H1 (cell line): ENCODE results near the gene CANX. TPM values are rescaled to one million over a fixed set of nuclear protein-coding genes. Genes with fewer than 3 reads are reported as not detected.
A peak's percentile ranks its signal among the peaks of the same experiment; 100 is the strongest.

ENCODE experiments used
- CTCF ChIA-PET: fragments of 300-600 bp; sonication (Branson Sonifier 250); formaldehyde crosslinking; loops from one replicate; lab custom pipeline; 2021; ENCODE audit not compliant: partially characterized antibody; lab: Charles Lee
- POLR2A ChIA-PET: fragments of 300-600 bp; sonication (Branson Sonifier 250); formaldehyde crosslinking; loops from one replicate; lab custom pipeline; 2021; ENCODE audit warnings: inconsistent platforms; ENCODE audit not compliant: partially characterized antibody; lab: Charles Lee
- DNase-seq, 2 experiments: peaks; one replicate each; pipeline versions ENCODE4 v3.0.0 to v3.0.0-alpha.2; 2010 to 2022; ENCODE audit warnings: low spot score in 2 of 2, low read depth in 1 of 2, mixed read lengths in 1 of 2
- FAIRE-seq: peaks from 2 replicates; lab custom pipeline; 2011; peaks lifted over from hg19 to GRCh38; lab: Jason Lieb, UNC
- H2AFZ ChIP-seq: 2 replicates; pipeline ENCODE4 v1.8.1; 2012; ENCODE audit warnings: low read length, inconsistent platforms
- H2AK5ac ChIP-seq: 2 replicates; pipeline ENCODE4 v1.6.1; 2013; ENCODE audit warnings: low read depth, low read length
- H2BK120ac ChIP-seq: replicated peaks from 2 replicates; pipeline ENCODE3; 2013; ENCODE audit warnings: low read depth, low read length, inconsistent platforms
- H2BK12ac ChIP-seq: 2 replicates; pipeline ENCODE4 v1.6.1; 2013; ENCODE audit warnings: low read depth, low read length
- H2BK15ac ChIP-seq: 2 replicates; pipeline ENCODE4 v1.6.1; 2013; ENCODE audit warnings: low read length
- H2BK20ac ChIP-seq: 2 replicates; pipeline ENCODE4 v1.6.1; 2013; ENCODE audit warnings: low read length
- H2BK5ac ChIP-seq: 2 replicates; pipeline ENCODE4 v1.6.1; 2013; ENCODE audit warnings: low read depth, low read length
- H3K14ac ChIP-seq: 2 replicates; pipeline ENCODE4 v1.6.1; 2013; ENCODE audit warnings: inconsistent platforms; ENCODE audit not compliant: insufficient read length
- H3K18ac ChIP-seq: 2 replicates; pipeline ENCODE4 v1.6.1; 2013; ENCODE audit warnings: low read length; ENCODE audit errors: extremely low read depth
- H3K23ac ChIP-seq: 2 replicates; pipeline ENCODE4 v1.6.1; 2013; ENCODE audit warnings: inconsistent platforms; ENCODE audit not compliant: insufficient read length
- H3K23me2 ChIP-seq: 2 replicates; pipeline ENCODE4 v1.6.1; 2013; ENCODE audit warnings: low read depth, low read length
- H3K27ac ChIP-seq: 2 replicates; pipeline ENCODE4 v1.6.1; 2011; ENCODE audit warnings: low read depth, low read length, inconsistent platforms
- H3K27me3 ChIP-seq, 4 experiments: replicated peaks in 1 of 4; 1 replicate in 1 of 4; 2 replicates in 3 of 4; pipeline versions ENCODE4 v1.6.1 to v1.8.1; 2011 to 2013; ENCODE audit warnings: low read length in 3 of 4, mild to moderate bottlenecking in 3 of 4, inconsistent platforms in 2 of 4, mixed read lengths in 2 of 4, moderate library complexity in 1 of 4; ENCODE audit not compliant: control insufficient read depth in 3 of 4, insufficient read depth in 3 of 4; ENCODE audit errors: extremely low read depth in 1 of 4
- H3K36me3 ChIP-seq, 4 experiments: 2 replicates each; pipeline versions ENCODE4 v1.6.1 to v1.8.1; 2011 to 2013; ENCODE audit warnings: mild to moderate bottlenecking in 4 of 4, low read length in 3 of 4, moderate library complexity in 2 of 4, control low read depth in 1 of 4, inconsistent platforms in 1 of 4; ENCODE audit not compliant: insufficient read depth in 4 of 4, control insufficient read depth in 2 of 4
- H3K4ac ChIP-seq: replicated peaks from 2 replicates; pipeline ENCODE3; 2013; ENCODE audit warnings: low read length, low read depth, mixed read lengths, inconsistent platforms; ENCODE audit not compliant: insufficient read length
- H3K4me1 ChIP-seq, 4 experiments: replicated peaks in 1 of 4; 1 replicate in 1 of 4; 2 replicates in 3 of 4; pipeline versions ENCODE4 v1.6.1 to v1.8.1; 2011 to 2013; ENCODE audit warnings: low read length in 3 of 4, inconsistent platforms in 2 of 4, mixed read lengths in 1 of 4; ENCODE audit not compliant: insufficient read depth in 4 of 4, control insufficient read depth in 3 of 4
- H3K4me2 ChIP-seq, 2 experiments: 2 replicates each; pipeline versions ENCODE4 v1.6.1 to v1.8.1; 2011 to 2013; ENCODE audit warnings: low read depth in 2 of 2, low read length in 2 of 2, control low read depth in 1 of 2, inconsistent platforms in 1 of 2, mild to moderate bottlenecking in 1 of 2; ENCODE audit not compliant: insufficient read depth in 1 of 2
- H3K4me3 ChIP-seq, 4 experiments: fragments of 200-600, 300-600 bp in 1 of 4; sonication (generic), shearing (Covaris generic), sonication (Bioruptor Twin) in 1 of 4; 2 replicates each; pipeline versions ENCODE4 v1.5.1 to v1.8.1; 2011 to 2016; ENCODE audit warnings: low read length in 4 of 4, low read depth in 3 of 4, control low read depth in 2 of 4, inconsistent platforms in 2 of 4, mild to moderate bottlenecking in 2 of 4, mixed read lengths in 1 of 4, moderate library complexity in 1 of 4; ENCODE audit not compliant: insufficient read depth in 2 of 4; ENCODE audit errors: extremely low read depth in 1 of 4
- H3K56ac ChIP-seq: replicated peaks from 2 replicates; pipeline ENCODE3; 2013; ENCODE audit warnings: low read depth, mild to moderate bottlenecking, mixed read lengths, low read length, inconsistent platforms; ENCODE audit not compliant: insufficient read length
- H3K79me1 ChIP-seq: 2 replicates; pipeline ENCODE4 v1.6.1; 2013; ENCODE audit warnings: low read depth, low read length, control low read depth
- H3K79me2 ChIP-seq, 2 experiments: 2 replicates each; pipeline versions ENCODE4 v1.6.1 to v1.8.1; 2012 to 2013; ENCODE audit warnings: low read length in 2 of 2, mild to moderate bottlenecking in 2 of 2, inconsistent platforms in 1 of 2; ENCODE audit not compliant: insufficient read depth in 2 of 2, control insufficient read depth in 1 of 2
- H3K9ac ChIP-seq, 4 experiments: replicated peaks in 1 of 4; 1 replicate in 1 of 4; 2 replicates in 3 of 4; pipeline versions ENCODE4 v1.6.1 to v1.8.1; 2011 to 2013; ENCODE audit warnings: low read depth in 3 of 4, low read length in 3 of 4, control low read depth in 2 of 4, mild to moderate bottlenecking in 2 of 4, moderate library complexity in 2 of 4, inconsistent platforms in 1 of 4; ENCODE audit errors: extremely low read depth in 1 of 4
- H3K9me3 ChIP-seq, 2 experiments: 2 replicates each; pipeline versions ENCODE4 v1.6.1 to v1.8.1; 2012 to 2013; ENCODE audit warnings: mild to moderate bottlenecking in 2 of 2, moderate library complexity in 2 of 2, control low read depth in 1 of 2, inconsistent platforms in 1 of 2, low read depth in 1 of 2, low read length in 1 of 2, mixed read lengths in 1 of 2; ENCODE audit not compliant: insufficient read depth in 2 of 2
- H4K20me1 ChIP-seq, 2 experiments: replicated peaks in 1 of 2; 2 replicates each; pipeline versions ENCODE3 to v1.8.1; 2011 to 2013; ENCODE audit warnings: inconsistent platforms in 2 of 2, low read length in 2 of 2, mild to moderate bottlenecking in 1 of 2; ENCODE audit not compliant: insufficient read depth in 2 of 2, control insufficient read depth in 1 of 2
- H4K5ac ChIP-seq: 2 replicates; pipeline ENCODE4 v1.6.1; 2013; ENCODE audit warnings: low read length, low read depth, mixed read lengths, inconsistent platforms; ENCODE audit not compliant: insufficient read length
- H4K8ac ChIP-seq: 2 replicates; pipeline ENCODE4 v1.8.0; 2013; ENCODE audit warnings: mild to moderate bottlenecking, moderate library complexity, low read length, inconsistent platforms; ENCODE audit not compliant: insufficient read depth; ENCODE audit errors: extremely low read depth
- H4K91ac ChIP-seq: replicated peaks from 2 replicates; pipeline ENCODE3; 2013; ENCODE audit warnings: low read length, mixed read lengths, inconsistent platforms; ENCODE audit not compliant: insufficient read length
- BRCA1 ChIP-seq: IDR thresholded peaks from 2 replicates; pipeline ENCODE4 v1.6.1; 2012; ENCODE audit warnings: low read depth, low read length, improper control_type of control experiment
- CTCF ChIP-seq, 3 experiments: IDR thresholded peaks; 1 replicate in 2 of 3; 2 replicates in 1 of 3; pipeline versions ENCODE4 v1.5.1 to v1.6.1; 2011; ENCODE audit warnings: low read length in 3 of 3, mild to moderate bottlenecking in 3 of 3, inconsistent platforms in 2 of 3, low read depth in 1 of 3, moderate library complexity in 1 of 3; ENCODE audit not compliant: insufficient read depth in 1 of 3; ENCODE audit errors: control extremely low read depth in 1 of 3
- EGR1 ChIP-seq: IDR thresholded peaks from 2 replicates; pipeline ENCODE4 v1.6.1; 2011; ENCODE audit warnings: low read depth, low read length, borderline replicate concordance
- GABPA ChIP-seq: IDR thresholded peaks from 2 replicates; pipeline ENCODE4 v1.6.1; 2011; ENCODE audit warnings: mild to moderate bottlenecking, low read length, moderate library complexity, borderline replicate concordance; ENCODE audit not compliant: insufficient read depth
- PHF8 ChIP-seq: fragments of 200-600 bp; sonication (generic); conservative IDR thresholded peaks from 2 replicates; pipeline ENCODE4 v1.7.1; 2012; ENCODE audit warnings: low read depth, mild to moderate bottlenecking, inconsistent platforms, low read length, moderate library complexity
- RBBP5 ChIP-seq: IDR thresholded peaks from 2 replicates; pipeline ENCODE4 v1.7.1; 2012; ENCODE audit warnings: low read depth, mild to moderate bottlenecking, inconsistent platforms, low read length, moderate library complexity, borderline replicate concordance
- WGBS, 2 experiments: shearing (Covaris generic) in 1 of 2; methylation state at CpG; one replicate each; pipeline versions ENCODE4 v1.1.6 to v1.1.7; 2013 to 2015; ENCODE audit warnings: low lambda C conversion rate in 2 of 2, mixed read lengths in 2 of 2, inconsistent platforms in 1 of 2, low coverage in 1 of 2, missing lambda C conversion rate in 1 of 2; ENCODE audit not compliant: insufficient replicate concordance in 2 of 2, insufficient coverage in 1 of 2, insufficient read length in 1 of 2; ENCODE audit errors: extremely low coverage in 1 of 2, missing lambda C conversion rate in 1 of 2; 5-methylcytosine and 5-hydroxymethylcytosine counted together
- long read RNA-seq, 2 experiments: library from RNA in 1 of 2; library from capped mRNA in 1 of 2; stranded (forward); transcript quantifications; one replicate each; pipeline ENCODE4 v2.0.0, GENCODE V29; 2021; ENCODE audit warnings: inconsistent platforms in 1 of 2
- polyA minus RNA-seq, 3 experiments: library from RNA; depleted of rRNA, polyadenylated mRNA; stranded (reverse); fragments of >200 nt; gene quantifications; 1 replicate in 2 of 3; 2 replicates in 1 of 3; pipeline ENCODE4 v1.2.3, GENCODE V29; 2011
- polyA plus RNA-seq, 7 experiments: library from polyadenylated mRNA; depleted of rRNA in 3 of 7; stranded (reverse) in 5 of 7; unstranded in 2 of 7; fragments of >200 nt in 5 of 7; fragments of 200-250 nt in 2 of 7; gene quantifications; 1 replicate in 5 of 7; 2 replicates in 1 of 7; 4 replicates in 1 of 7; pipeline versions ENCODE4 v1.2.1 to v1.2.3, GENCODE V29; 2011 to 2013; ENCODE audit warnings: missing spikeins in 2 of 7, mixed read lengths in 2 of 7
- total RNA-seq: library from RNA; stranded (reverse); fragmentation: NEBNext Ultra II Directional; extraction: Animal tissue kit (Norgen Biotek cat#: 25700); gene quantifications from 2 replicates; pipeline ENCODE4 v1.2.1, GENCODE V29; 2021

CANX gene
- total RNA-seq (659 and 691 TPM in 2 replicates), polyA plus RNA-seq (2011; rRNA removed) (128 and 136 TPM in 2 replicates), polyA minus RNA-seq (2011; rRNA and poly(A)+ RNA removed) (1,075 and 1,150 TPM in 2 replicates)
- 198 TPM for polyA plus RNA-seq (2011; cell fraction: cytosol; rRNA removed)
- polyA plus RNA-seq (2011; cell fraction: nucleus; rRNA removed), result 235 TPM
- 585 to 1,069 TPM (median 670 TPM) in 4 replicates for polyA plus RNA-seq (2012, experiment 1 of 2)
- polyA plus RNA-seq (2012, experiment 2 of 2), result 26.5 TPM
- polyA plus RNA-seq (2013, experiment 1 of 2), result 645 TPM
- polyA plus RNA-seq (2013, experiment 2 of 2), result 713 TPM
- 511 TPM for polyA minus RNA-seq (2011; cell fraction: cytosol; rRNA and poly(A)+ RNA removed)
- 490 TPM for polyA minus RNA-seq (2011; cell fraction: nucleus; rRNA and poly(A)+ RNA removed)
- long read RNA-seq, experiment 1, full-length matches to known transcripts, result 5 of 336 reads
- long read RNA-seq, experiment 1, partial matches to known transcripts, result 321 of 336 reads
- long read RNA-seq, experiment 1, other reads (novel, unspliced or antisense), result 10 of 336 reads
- long read RNA-seq, experiment 2, full-length matches to known transcripts, result 118 of 360 reads
- long read RNA-seq, experiment 2, partial matches to known transcripts, result 232 of 360 reads
- long read RNA-seq, experiment 2, other reads (novel, unspliced or antisense), result 10 of 360 reads

DNA sequence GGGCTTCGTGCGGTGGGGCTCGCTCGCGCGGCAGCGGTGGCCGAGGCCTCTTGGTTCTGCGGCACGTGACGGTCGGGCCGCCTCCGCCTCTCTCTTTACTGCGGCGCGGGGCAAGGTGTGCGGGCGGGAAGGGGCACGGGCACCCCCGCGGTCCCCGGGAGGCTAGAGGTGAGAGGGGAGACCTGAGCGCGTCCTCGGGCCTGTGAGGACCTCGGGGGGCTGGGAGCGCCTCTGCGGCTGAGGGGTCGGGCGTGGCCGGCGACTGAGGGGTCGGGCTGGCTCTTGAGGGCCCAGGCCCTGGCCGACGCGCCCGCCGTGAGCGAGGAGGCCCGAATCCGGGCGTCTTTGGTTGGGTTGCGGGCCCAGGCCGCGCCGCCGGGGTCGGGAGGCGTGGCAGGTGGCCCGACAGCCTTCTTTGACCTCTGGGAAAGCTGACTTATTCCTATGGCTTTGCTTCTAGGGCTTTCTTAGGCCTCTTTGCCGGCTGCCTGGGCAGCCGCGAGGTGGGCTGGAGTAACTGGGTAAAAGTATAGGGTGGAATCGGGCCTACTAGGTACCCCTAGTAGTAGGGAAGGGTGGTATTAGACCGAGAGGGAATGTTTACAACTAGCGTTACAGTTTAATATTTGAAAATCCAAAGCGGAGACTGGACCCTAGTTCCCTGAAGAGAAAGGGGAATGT lies at the start of gene CANX:
CANX (plus strand) TSS at position 33 of the 681 bp plus-strand sequence. CDS start 6,715 bp downstream, outside the sequence.
- Histone ChIP-seq H3K4me1 (peaks cover 0 to 9% (median 2%) of the 10 kb centered on the region in 4 experiments; a peak in 3 of 7 replicates), H3K27me3 (no peaks in the 10 kb centered on the region), H3K23ac (no peak within 1 kb of the TSS), H3K18ac (peak within 1 kb of the TSS; percentile 87), H3K4me2 (peak within 1 kb of the TSS; percentile 82 to 96), H3K36me3 (peaks cover 0 to 5% (median 2%) of the 10 kb centered on the region in 4 experiments; a peak in 3 of 8 replicates), H2BK20ac (no peak within 1 kb of the TSS), H3K14ac (peak within 1 kb of the TSS; percentile 83), H2BK12ac (peak within 1 kb of the TSS; percentile 76; the same call in 1 of the 2 replicates), H4K5ac (peak within 1 kb of the TSS; percentile 84), H4K8ac (peak within 1 kb of the TSS; percentile 99), H3K9ac (peak within 1 kb of the TSS; percentile 95 to 99 (median 98)), H2BK120ac (peak within 1 kb of the TSS; percentile 41), H3K23me2 (peaks cover 6% of the 10 kb centered on the region; the same call in 1 of the 2 replicates), H3K79me1 (peaks cover 3% of the 10 kb centered on the region), H2AFZ (no peak within 1 kb of the TSS), H3K27ac (peak within 1 kb of the TSS; percentile 91), H2BK15ac (no peak within 1 kb of the TSS), H3K79me2 (peaks cover 27 to 51% of the 10 kb centered on the region in 2 experiments), H3K9me3 (no peaks in the 10 kb centered on the region), H4K91ac (peak within 1 kb of the TSS; percentile 97), H3K4ac (peak within 1 kb of the TSS; percentile 89), H3K56ac (peak within 1 kb of the TSS; percentile 95), H3K4me3 (peak within 1 kb of the TSS; percentile 91 to 99 (median 96)), H2AK5ac (no peak within 1 kb of the TSS), H4K20me1 (peaks cover 7 to 22% of the 10 kb centered on the region in 2 experiments), H2BK5ac (peak within 1 kb of the TSS; percentile 84)
- FAIRE-seq, result no peak
- CTCF ChIA-PET, result no interaction called here
- 2% methylated on average over 39 of the region's 58 CpGs; no CpG with 5 or more reads in 1 of the 2 experiments for WGBS, 2 experiments
- DNase-seq, result no peak
- POLR2A ChIA-PET, result interaction anchor here (0.9 to 3.1 kb wide), 8 partner anchors 9 to 80 kb away, joined by 4 to 12 read pairs (median 5); partner anchors contain the start of genes HNRNPH1 and MAML1
- TF ChIP-seq CTCF (IDR thresholded peaks at IDR 0.05; ENCODE audit: control extremely low read depth in 1 of 3, insufficient read depth in 1 of 3, low read depth in 1 of 3, low read length in 3 of 3), result no peak
- TF ChIP-seq BRCA1, result no peak
- TF ChIP-seq GABPA, result no peak
- peak; percentile 73 for TF ChIP-seq PHF8
- no peak for TF ChIP-seq EGR1
- no peak; the same call in 1 of the 2 replicates for TF ChIP-seq RBBP5
